Epidermal melanocyte (primary cell): ENCODE measurements around the gene FAP.

Experiments
- DNase-seq: peaks from one replicate; pipeline ENCODE4 v3.0.0; 2011; ENCODE audit warnings: low spot score; ENCODE audit not compliant: insufficient read length

FAP gene

DNA sequence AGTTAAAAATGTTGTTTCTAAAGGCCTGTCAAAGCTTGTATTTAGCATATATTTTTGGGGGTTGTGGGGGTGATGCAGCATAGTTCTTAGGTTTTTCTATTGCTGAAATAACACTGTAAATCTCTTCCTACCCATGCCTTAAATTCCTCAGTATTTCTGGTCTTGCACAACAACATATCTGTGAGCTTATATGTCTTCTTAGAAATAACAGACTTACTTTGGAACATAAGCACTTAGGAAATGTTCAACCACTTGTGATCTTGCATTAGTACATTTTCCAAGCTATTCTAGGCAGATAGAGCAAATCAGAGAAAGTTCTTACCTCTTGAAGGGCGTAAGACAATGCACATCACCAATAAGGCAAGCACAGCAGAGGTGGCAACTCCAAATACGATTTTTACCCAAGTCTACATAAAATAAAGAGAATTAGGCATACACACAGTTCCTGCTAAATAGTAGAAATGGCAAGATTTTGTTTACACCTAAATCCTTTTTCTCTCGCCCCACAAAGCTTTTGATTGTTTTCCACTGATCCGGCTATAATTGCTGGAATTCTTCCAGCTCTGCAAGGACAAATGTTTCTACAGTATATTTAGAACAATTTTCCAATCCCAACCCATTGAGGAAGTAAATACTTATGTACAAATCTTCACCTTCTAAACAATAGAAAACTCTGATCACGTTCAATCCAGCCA is 512 bp downstream of the FAP start:
- no peak for DNase-seq

DNA sequence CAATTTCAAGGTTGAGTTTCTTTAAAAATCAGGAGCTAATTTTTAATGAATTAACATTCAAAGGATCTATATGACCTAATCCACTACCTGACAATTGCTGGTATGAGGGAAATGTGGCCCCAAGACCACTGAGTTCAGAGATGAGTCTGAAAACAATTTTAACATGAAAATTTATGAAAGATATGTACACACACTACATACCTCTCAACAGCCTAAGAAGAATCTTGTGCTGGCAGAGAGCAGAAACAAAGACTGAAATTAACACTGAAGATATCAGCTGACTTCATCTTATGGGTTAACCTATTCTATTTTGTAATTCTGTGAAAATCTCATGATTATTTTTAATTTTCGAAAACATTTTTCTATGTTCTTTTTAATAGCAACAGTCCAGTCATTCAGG is 1.7 kb downstream of the FAP start:
- DNase-seq, result no peak

DNA sequence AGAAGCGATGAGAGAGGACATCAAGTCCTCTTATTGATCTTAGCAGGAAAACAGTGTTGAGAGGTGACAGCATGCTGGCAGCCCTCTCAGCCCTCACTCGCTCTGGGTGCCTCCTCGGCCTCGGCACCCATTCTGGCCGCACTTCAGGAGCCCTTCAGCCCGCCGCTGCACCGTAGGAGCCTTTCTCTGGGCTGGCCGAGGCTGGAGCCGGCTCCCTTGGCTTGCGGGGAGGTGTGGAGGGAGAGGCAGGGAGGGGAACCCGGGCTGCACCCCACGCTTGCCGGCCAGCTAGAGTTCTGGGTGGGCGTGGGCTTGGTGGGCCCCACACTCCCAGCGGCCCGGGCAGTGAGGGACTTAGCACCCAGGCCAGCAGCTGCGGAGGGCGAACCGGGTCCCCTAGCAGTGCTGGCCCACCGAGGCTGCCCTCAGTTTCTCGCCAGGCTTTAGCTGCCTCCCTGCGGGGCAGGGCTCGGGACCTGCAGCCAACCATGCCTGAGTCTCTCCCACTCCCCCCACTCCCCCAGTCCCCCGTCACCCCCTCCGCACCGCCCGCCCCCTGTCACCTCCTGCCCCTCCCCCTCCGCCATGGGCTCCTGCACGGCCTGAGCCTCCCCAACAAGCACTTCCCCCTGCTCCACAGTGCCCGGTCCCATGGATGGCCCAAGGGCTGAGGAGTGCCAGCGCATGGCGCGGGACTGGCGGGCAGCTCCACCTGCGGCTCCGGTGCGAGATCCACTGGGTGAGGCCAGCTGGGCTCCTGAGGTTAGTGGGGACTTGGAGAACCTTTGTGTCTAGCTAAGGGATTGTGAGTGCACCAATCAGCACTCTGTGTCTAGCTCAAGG is 8.4 kb downstream of the FAP start:
- DNase-seq, result no peak

DNA sequence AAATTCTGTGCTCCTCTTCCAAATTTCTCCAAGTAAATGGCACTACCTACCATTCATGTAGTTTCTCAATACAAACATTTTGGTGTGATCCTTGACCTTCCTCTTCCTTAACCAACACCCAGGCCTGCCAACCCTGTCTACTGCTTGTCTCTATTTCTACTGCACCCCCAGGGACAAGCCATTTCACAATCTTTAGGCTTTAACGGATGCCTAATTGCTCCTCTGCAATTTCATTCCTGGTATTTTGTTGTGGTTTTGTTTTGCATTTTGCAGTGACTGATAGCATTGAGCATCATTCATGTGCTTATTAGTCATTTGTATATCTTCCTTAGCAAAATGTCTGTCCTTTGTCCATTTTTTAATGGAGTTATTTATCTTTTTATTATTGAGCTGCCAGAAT is 10.0 kb downstream of the FAP start:
- no peak for DNase-seq

DNA sequence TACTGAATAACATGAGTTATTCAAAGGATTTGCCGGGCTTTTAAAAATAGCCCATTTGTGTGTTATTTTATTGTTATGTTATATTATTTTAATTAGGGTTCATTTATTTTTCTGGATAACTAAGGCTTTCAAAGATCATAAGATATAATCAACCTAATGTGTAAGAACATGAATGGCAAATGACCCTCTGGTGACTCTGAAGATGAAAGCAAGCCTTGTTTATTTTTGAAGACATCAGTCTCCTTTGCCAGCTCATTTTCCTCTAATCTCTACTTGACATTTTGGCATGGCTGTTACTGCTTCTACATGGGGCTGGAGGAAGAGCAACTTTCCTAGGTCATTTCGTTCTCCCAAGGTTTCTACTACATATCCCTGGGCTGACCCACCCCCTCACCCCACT is 10.6 kb downstream of the FAP start:
- DNase-seq, result peak; percentile 22

DNA sequence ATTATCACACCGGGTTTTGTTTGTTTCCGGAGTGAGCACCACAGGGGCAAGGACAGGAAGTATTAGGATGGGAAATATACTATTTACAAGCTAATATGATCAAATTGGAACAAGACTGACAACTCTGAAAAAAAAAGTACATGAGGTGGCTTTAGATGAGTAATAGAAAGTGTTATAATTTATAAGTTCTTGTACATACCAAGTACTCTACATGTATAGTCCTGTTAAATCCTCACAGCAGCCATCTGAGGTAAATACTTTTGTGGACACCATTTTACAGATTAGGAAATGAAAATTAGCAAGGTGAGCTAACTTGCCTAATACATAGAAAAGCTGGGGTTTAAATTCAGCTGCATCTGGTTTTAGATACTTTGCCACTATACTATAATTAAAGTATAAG is 11.2 kb downstream of the FAP start:
- DNase-seq, result no peak

DNA sequence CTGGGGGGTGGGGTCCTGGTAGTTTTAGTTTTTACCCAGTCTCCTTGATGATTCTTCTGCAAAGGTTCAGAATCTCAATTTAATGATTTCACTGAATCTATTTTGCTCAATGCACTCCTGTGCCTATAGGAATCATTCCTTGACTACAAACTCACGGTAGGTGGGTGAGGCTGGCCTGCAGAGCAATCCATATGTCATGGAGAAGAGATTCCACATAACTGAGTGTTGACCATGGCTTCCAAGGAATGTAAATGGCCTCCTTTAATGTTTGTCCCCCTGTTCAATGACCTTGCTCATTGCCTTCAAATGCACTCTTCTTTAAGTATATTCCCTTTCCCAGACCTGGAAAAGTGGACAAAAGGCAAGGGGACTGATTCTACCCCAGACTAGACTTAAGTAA is 12.5 kb downstream of the FAP start:
- no peak for DNase-seq

DNA sequence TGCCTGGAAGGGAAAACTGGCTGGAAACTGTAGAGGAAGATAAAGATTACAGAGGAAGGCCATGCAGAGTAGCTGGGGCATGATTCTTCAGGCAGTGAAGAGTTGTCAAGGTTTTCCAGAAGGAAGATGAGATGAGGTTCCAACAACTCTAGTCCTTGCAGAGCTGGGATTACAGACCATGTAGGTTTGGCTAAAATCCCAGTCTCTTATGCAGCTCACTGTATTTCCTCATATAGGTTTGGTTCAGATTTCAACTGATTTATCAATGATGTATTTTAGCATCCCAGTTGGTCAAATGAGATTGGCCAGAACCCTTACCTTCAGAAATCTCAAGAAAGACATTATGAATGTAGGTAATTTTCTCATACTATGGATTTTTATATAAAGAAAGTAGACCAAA is 16.4 kb downstream of the FAP start:
- no peak for DNase-seq

DNA sequence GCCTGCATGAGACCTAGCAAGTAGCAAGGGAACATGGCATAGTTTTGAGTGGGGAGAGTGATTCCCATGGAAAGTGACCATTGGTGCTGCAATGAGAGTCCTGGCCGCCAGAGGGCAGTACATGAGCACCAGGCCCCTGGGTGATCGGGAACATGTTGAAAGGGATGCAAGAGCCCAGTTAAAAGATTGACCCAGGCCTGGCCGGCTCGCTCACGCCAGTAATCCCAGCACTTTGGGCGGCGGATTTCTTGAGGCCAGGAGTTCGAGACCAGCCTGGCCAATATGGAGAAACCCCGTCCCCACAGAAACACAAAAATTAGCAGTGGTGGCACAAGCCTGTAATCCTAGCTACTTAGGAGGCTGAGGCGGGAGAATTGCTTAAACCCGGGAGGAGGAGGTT is 22.2 kb downstream of the FAP start:
- no peak for DNase-seq

DNA sequence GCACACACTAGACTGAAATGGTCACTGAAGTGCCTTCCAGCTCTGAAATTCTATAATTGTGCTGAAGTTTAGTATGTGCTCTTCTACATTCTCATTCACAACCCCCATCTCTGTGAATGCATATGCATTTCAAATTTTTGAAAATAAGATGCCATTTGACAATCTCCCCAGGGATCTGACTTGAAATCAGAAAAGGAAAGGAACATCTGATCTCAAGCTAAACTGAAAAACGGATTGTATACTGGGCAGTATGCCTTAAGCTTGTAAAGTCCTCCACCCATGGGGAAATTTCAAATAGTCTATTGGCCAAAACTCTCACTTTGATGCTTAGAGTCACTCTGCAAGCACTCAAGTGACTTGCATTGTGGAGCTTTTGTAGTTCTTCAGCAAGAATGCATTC is 22.9 kb downstream of the FAP start:
- DNase-seq, result no peak

DNA sequence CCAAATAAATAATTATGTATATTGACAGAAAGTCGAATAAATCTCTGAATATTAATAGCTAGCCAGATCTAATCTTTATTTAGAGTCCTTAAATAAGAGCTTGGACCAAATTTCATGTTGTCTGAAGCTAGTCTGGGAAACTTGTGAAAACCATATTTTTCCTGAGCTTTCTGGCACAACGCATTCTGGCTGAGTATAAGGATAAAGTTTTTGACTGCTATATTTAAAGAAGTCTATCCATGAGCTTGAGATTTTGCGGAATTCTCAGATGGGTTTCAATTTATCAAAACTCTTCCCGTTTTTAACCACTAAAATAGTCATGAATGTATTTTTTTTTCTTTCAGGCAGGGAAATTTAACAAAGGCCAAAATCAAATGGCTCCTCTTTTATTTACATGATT is 23.8 kb downstream of the FAP start:
- DNase-seq, result no peak

DNA sequence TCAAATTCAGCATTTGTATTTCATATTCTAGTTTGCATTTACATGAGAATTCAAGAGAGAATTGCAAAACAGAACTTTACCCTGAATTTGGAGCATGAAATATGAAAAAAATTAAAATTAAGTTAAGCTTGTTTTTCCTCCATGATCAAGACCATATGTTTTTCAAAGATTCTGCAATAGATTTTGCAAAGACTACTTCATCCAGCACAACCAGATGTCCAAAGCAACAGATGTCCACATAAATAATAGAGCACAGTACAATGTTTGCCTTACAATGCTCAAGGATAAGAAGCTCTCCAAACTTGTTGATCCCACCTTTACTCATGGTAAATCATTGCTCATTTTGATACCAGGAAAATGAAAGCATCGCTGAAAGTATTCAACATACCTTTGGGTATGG is 25.6 kb downstream of the FAP start:
- peak; percentile 47 for DNase-seq

DNA sequence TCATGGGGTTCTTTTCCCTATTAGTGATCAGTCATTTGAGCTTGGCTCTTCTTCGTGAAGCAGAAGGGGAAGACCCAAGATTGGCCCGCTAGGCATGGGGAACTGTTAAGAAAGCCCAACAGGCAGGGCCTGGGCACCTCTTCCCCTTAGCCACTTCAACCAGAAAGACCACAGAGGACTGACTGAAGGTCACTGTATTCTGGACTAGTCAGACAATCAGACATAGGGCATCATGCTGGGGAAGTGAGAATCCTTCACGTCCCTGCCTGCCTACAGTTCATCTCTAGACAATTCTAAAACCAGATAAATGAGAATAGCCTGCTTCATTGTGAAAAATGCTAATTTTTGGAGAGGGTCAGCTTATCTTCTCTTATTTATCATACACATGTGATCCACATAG is 28.1 kb downstream of the FAP start:
- DNase-seq, result no peak

DNA sequence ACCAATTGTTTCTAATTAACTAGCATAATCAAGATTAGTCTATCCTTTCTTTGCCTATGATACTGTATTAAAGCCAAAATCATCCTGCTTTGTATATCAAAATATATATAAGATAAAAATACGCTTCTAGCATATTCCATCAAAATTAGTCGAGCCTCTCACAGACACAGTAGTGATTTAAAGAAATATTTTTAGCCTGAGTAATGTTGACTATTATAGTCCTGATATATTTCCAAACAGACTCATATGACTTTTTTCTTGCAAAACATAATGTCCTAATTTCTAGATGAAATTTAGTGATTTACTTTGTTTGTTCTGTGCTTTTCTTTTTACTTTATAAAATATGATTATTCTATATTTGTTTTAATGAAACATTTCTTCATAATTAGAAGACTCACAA is 30.9 kb downstream of the FAP start:
- DNase-seq, result no peak

DNA sequence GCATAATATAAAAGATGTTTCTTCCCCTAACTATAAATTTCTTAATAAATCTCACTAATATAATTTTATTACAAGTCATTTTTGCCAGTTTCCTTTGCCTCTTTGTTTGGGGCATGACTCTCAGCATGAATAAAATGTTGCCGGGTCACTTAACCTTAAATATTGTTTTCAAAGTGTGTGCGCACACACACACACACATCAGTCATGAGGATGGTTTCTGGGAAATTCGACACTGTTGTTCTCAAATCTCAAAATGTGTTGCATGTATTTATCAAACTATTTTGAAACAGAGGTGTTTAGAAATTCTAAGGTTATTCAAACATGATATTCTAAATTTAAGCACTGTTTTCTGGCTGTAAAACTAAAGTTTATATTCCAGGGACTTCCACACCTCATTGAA is 31.5 kb downstream of the FAP start:
- DNase-seq, result no peak

DNA sequence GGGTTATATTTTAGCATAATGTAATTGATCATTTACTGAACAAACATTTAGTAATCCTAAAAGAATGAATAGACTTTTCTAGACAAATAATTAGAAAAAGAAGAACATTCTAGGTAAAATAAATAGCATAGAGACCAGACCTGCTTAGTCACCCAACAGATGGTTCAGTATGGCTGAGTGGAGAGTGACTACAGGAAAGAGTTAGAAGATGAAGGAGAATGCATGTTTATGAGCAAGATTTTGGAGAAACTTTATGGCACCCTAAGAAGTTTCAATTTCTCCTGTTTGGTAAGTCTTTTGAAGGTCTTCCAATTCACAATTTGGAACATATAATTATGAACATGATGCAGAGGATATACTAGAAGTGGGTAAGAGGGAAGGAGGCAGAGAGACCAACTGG is 32.9 kb downstream of the FAP start:
- no peak for DNase-seq

DNA sequence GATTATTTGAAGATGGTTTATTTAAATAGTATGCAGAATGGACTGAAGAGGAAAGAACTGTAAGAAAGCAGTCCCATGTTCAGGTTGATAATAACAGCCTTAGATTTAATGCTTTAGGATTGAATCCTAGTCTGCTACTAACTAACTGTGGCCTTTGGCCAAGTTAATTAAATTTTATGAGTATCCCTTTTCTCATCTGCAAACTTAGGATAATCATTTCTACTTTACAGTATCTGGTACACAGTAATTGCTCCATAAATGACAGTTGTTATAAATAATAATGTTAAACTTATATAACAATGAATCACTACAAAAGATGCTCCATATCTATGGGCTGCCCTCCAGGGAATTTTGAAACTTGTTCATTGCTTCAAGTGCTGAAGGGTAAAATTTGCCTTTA is 41.0 kb downstream of the FAP start:
- no peak for DNase-seq

DNA sequence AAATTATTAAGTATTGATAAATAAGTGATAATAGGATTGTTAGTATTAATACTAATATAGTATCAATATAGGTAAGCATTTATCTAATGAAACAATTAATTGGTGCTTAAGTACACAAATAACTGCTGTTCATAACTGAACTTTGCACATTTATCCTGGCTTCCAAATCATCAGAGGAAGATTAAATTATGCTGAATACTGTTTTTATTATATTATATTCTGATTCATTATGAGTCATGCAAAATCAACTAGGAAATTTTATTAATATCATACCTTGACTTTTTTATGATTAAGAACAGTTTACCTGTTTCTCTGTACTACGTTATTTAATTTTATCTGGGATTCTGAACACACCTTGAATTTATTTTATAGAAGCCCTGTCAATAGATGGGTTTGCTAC is 42.6 kb downstream of the FAP start:
- DNase-seq, result no peak

DNA sequence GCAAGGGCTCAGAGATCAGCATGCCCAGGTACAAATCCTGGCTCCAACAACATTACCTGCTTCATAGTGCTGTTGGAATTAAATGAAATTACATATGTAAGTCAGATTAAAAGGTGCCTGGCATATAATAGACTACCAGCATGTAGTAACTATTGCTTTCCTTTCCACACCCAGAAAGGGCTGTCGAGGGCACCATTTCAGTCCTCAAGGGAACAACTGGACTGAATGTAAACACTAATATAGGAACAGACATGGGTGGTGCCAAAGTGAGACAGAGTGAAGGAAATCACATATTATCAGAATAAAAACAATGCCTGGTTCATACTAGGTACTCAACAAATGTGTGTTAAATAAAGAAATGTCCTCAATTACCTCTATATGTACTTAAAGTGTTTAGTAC is 43.3 kb downstream of the FAP start:
- no peak for DNase-seq

DNA sequence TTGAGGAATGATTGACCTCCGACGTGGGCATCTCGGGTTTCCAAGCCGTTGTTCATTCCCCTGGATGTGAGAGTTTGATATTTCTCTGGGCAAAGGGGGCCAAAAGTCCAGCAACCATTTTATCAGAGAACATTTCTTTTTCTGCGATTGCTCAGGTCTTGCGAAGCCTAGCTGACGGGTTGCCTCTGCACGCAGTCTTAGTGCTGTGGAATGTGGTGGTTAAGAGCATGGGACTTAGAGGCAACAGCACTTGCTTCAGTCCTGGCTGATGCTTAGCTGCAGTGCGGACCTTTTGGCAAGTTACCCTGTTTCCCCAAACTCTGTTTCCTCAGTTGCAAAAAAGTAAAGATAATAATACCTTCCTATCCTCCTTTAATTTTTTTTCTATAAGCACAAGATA is 45.0 kb downstream of the FAP start:
- DNase-seq, result no peak

DNA sequence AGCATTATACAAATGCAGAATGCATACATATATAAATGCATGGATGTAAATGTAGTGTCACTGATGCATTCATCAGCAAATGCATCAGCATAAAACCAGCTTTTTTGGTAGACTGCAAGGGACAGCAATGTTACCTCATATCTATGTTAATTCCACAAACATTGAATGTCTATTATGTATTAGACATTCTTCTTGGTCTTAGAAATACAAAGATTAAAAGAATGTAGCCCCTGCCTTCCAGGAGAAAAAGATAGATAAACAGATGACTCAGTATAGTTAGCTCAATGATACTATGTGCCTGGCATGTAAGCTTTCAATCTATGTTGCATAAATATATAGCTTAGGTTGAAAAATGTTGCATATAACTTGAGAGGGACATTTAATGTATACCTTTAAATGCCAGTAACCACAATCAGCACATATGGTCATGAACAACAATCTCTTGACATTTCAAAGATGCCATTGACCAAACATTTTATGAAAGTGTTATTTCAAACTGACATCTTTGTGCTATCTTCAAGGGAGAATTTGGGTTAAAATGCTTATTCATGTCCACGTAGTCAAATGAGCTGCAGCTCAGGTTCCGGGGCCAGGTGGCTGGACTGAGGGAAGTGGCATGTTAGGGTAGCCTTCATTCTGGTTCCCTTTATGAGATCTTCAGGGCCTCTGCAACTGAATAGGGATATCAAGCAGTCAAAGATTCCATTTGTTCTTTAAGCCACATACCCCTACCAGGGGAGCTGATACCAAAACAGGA is 46.0 kb downstream of the FAP start:
- DNase-seq, result no peak

DNA sequence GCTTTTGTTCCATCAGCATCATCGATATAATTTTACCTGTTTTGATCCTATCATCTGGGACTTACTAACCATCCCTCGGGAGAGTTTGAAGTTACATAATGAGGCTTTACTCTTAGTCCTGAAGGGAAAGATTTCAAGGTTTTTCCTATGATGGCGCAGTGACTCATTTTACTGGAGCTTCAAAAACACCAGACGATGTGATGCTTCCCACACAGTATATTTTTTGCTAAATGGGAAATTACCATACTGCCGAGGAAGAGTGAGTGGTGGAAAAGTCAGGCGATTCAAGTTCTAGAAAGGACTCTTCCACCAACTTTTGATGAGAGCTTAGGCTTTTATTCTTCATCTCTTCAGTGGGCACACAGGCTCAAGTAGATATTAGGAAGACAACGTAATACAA is 46.6 kb downstream of the FAP start:
- no peak for DNase-seq
